Mesothelial cell of epicardium (in vitro differentiated cells): Measurements from ENCODE around the gene LHFPL6. TPM values are rescaled to one million over a fixed set of nuclear protein-coding genes. Genes with fewer than 3 reads are reported as not detected.

Experiments used
- DNase-seq, 2 experiments: peaks; one replicate each; pipeline ENCODE4 v3.0.0; 2021; ENCODE audit warnings: low spot score in 2 of 2; ENCODE audit not compliant: unreplicated experiment in 2 of 2
- H3K27ac Mint-ChIP-seq: 2 replicates; pipeline ENCODE4 v1.8.0; 2021; ENCODE audit warnings: mixed read lengths
- H3K27me3 Mint-ChIP-seq: 2 replicates; pipeline ENCODE4 v1.8.0; 2021; ENCODE audit warnings: low read depth, mixed read lengths
- H3K36me3 Mint-ChIP-seq: 2 replicates; pipeline ENCODE4 v1.8.0; 2021; ENCODE audit warnings: mixed read lengths
- H3K4me1 Mint-ChIP-seq: 2 replicates; pipeline ENCODE4 v1.8.0; 2021; ENCODE audit warnings: mixed read lengths
- H3K4me3 Mint-ChIP-seq: 2 replicates; pipeline ENCODE4 v1.8.0; 2021; ENCODE audit warnings: mild to moderate bottlenecking, moderate library complexity, mixed read lengths
- H3K9me3 Mint-ChIP-seq: 2 replicates; pipeline ENCODE4 v1.8.0; 2021; ENCODE audit warnings: mixed read lengths
- CTCF ChIP-seq: fragments of 200-600 bp; sonication (generic); IDR thresholded peaks from one replicate; pipeline ENCODE4 v1.5.0; 2021; ENCODE audit warnings: antibody characterized with exemption; ENCODE audit not compliant: unreplicated experiment
- total RNA-seq: library from RNA; stranded (reverse); gene quantifications from 3 replicates; pipeline ENCODE4 v1.2.1, GENCODE V29; 2021

LHFPL6 gene
- total RNA-seq, 1 donor from 2014 or later: 18.2 TPM

GRCh38 chr13:39494633-39495032, 108.4 kb downstream of the LHFPL6 start:
- H3K27ac Mint-ChIP-seq: no peak overlapping the region
- no peaks in the 10 kb centered on the region for H3K27me3 Mint-ChIP-seq
- H3K9me3 Mint-ChIP-seq: no peaks in the 10 kb centered on the region
- peaks cover 3% of the 10 kb centered on the region for H3K4me1 Mint-ChIP-seq
- TF ChIP-seq CTCF: no peak
- no peaks in the 10 kb centered on the region for H3K36me3 Mint-ChIP-seq
- no peak overlapping the region for H3K4me3 Mint-ChIP-seq
- no peak for DNase-seq

- H3K4me1 Mint-ChIP-seq: peaks cover 3% of the 10 kb centered on the region
- no peaks in the 10 kb centered on the region for H3K36me3 Mint-ChIP-seq
- no peak for DNase-seq
- no peak overlapping the region for H3K27ac Mint-ChIP-seq
- no peak for TF ChIP-seq CTCF
- H3K27me3 Mint-ChIP-seq: no peaks in the 10 kb centered on the region
- H3K9me3 Mint-ChIP-seq: no peaks in the 10 kb centered on the region
- H3K4me3 Mint-ChIP-seq: no peak overlapping the region
These were observed 109.0 kb downstream of the LHFPL6 start for GRCh38 chr13:39494006-39494405.

- TF ChIP-seq CTCF: no peak
- H3K27me3 Mint-ChIP-seq: no peaks in the 10 kb centered on the region
- DNase-seq: no peak
- no peaks in the 10 kb centered on the region for H3K9me3 Mint-ChIP-seq
- H3K4me1 Mint-ChIP-seq: peaks cover 6% of the 10 kb centered on the region
- no peak overlapping the region for H3K27ac Mint-ChIP-seq
- H3K4me3 Mint-ChIP-seq: no peak overlapping the region
- no peaks in the 10 kb centered on the region for H3K36me3 Mint-ChIP-seq
These were observed 112.9 kb downstream of the LHFPL6 start for GRCh38 chr13:39490136-39490535.

GRCh38 chr13:39486758-39487157, 116.2 kb downstream of the LHFPL6 start:
- no peaks in the 10 kb centered on the region for H3K9me3 Mint-ChIP-seq
- no peak for TF ChIP-seq CTCF
- H3K4me1 Mint-ChIP-seq: peaks cover 8% of the 10 kb centered on the region

GRCh38 chr13:39485314-39485700, 117.7 kb downstream of the LHFPL6 start:
- TF ChIP-seq CTCF: no peak
- Mint-ChIP-seq H3K4me3 (no peak overlapping the region), H3K9me3 (no peaks in the 10 kb centered on the region), H3K27ac (no peak overlapping the region), H3K36me3 (no peaks in the 10 kb centered on the region), H3K4me1 (peaks cover 5% of the 10 kb centered on the region), H3K27me3 (no peaks in the 10 kb centered on the region)
- no peak for DNase-seq

More at GRCh38 chr13:39486758-39487157, 116.2 kb downstream of the LHFPL6 start:
- Mint-ChIP-seq H3K27ac (no peak overlapping the region), H3K4me3 (no peak overlapping the region), H3K36me3 (no peaks in the 10 kb centered on the region), H3K27me3 (no peaks in the 10 kb centered on the region)
- DNase-seq: no peak
